IPS-18c (cell line): Measurements from ENCODE around the gene DHRS3.
"Not testable (repeated sequence)": the region's sequence is repeated elsewhere in the genome, so short reads cannot be mapped to it uniquely, and the experiment has no call there.

Experiments used
- H3K4me3 ChIP-seq: 2 replicates; pipeline ENCODE4 v1.7.0; 2013; ENCODE audit warnings: low read depth, mild to moderate bottlenecking, low read length, moderate library complexity; ENCODE audit not compliant: insufficient read depth
- H3K9me3 ChIP-seq: one replicate; pipeline ENCODE4 v1.6.1; 2013; ENCODE audit warnings: mild to moderate bottlenecking, low read length, moderate library complexity; ENCODE audit not compliant: control insufficient read depth, insufficient read depth

Gene DHRS3

GRCh38 chr1:12573015-12573825 lies 44.8 kb downstream of the DHRS3 start:
- Histone ChIP-seq H3K4me3 (no peak overlapping the region), H3K9me3 (no peaks in the 10 kb centered on the region)

GRCh38 chr1:12572522-12572921 lies 45.5 kb downstream of the DHRS3 start:
- H3K9me3 ChIP-seq = no peaks in the 10 kb centered on the region

GRCh38 chr1:12570291-12570690 lies 47.7 kb downstream of the DHRS3 start:
- H3K9me3 ChIP-seq = no peaks in the 10 kb centered on the region
- H3K4me3 ChIP-seq = no peak overlapping the region

More at GRCh38 chr1:12572522-12572921, 45.5 kb downstream of the DHRS3 start:
- no peak overlapping the region for H3K4me3 ChIP-seq

- no peak overlapping the region for H3K4me3 ChIP-seq
- no peaks in the 10 kb centered on the region for H3K9me3 ChIP-seq
Observed at GRCh38 chr1:12568009-12568767, 49.8 kb downstream of the DHRS3 start.

GRCh38 chr1:12567288-12567819 lies 50.7 kb downstream of the DHRS3 start:
- Histone ChIP-seq H3K4me3 (no peak overlapping the region), H3K9me3 (no peaks in the 10 kb centered on the region)

- Histone ChIP-seq H3K4me3 (no peak overlapping the region), H3K9me3 (no peaks in the 10 kb centered on the region)
Observed at GRCh38 chr1:12566484-12567287, 51.3 kb downstream of the DHRS3 start.

- H3K4me3 ChIP-seq = no peak overlapping the region
- no peaks in the 10 kb centered on the region for H3K9me3 ChIP-seq
Observed at GRCh38 chr1:12565966-12566352, 52.1 kb downstream of the DHRS3 start.

- Histone ChIP-seq H3K9me3 (no peaks in the 10 kb centered on the region), H3K4me3 (no peak overlapping the region)
Observed at GRCh38 chr1:12565094-12565965, 52.7 kb downstream of the DHRS3 start.

GRCh38 chr1:12564251-12564650 lies 53.8 kb downstream of the DHRS3 start:
- not testable (repeated sequence) for H3K4me3 ChIP-seq, H3K9me3 ChIP-seq

GRCh38 chr1:12562955-12563576 lies 54.9 kb downstream of the DHRS3 start:
- no peak overlapping the region for H3K4me3 ChIP-seq

GRCh38 chr1:12561121-12561520 lies 56.9 kb downstream of the DHRS3 start:
- no peak overlapping the region for H3K4me3 ChIP-seq
- no peaks in the 10 kb centered on the region for H3K9me3 ChIP-seq

More at GRCh38 chr1:12562955-12563576, 54.9 kb downstream of the DHRS3 start:
- H3K9me3 ChIP-seq = no peaks in the 10 kb centered on the region

GRCh38 chr1:12556957-12557935 lies 60.8 kb downstream of the DHRS3 start:
- Histone ChIP-seq H3K9me3 (no peaks in the 10 kb centered on the region), H3K4me3 (no peak overlapping the region)

GRCh38 chr1:12556368-12556930 lies 61.6 kb downstream of the DHRS3 start:
- H3K9me3 ChIP-seq = no peaks in the 10 kb centered on the region
- H3K4me3 ChIP-seq = no peak overlapping the region

GRCh38 chr1:12555411-12556367 lies 62.3 kb downstream of the DHRS3 start:
- H3K4me3 ChIP-seq = no peak overlapping the region

More at GRCh38 chr1:12555411-12556367, 62.3 kb downstream of the DHRS3 start:
- no peaks in the 10 kb centered on the region for H3K9me3 ChIP-seq
